Karpas-422 (cell line): ENCODE measurements around the gene KIAA1614. TPM values are rescaled to one million over a fixed set of nuclear protein-coding genes. Genes with fewer than 3 reads are reported as not detected.
"Not testable (repeated sequence)": the region's sequence is repeated elsewhere in the genome, so short reads cannot be mapped to it uniquely, and the experiment has no call there.

Experiments
- DNase-seq: peaks from one replicate; pipeline ENCODE4 v3.0.0-alpha.2; 2015
- H2AFZ ChIP-seq: fragments of 200-600 bp; sonication (generic); 2 replicates; pipeline ENCODE4 v1.6.1; 2014; ENCODE audit warnings: antibody characterized with exemption, low read length, mixed read lengths
- H3K27ac ChIP-seq: fragments of 200-600 bp; sonication (generic); 2 replicates; pipeline ENCODE4 v1.5.1; 2014; ENCODE audit warnings: mild to moderate bottlenecking, low read length, moderate library complexity
- H3K27me3 ChIP-seq: fragments of 200-600 bp; sonication (generic); 2 replicates; pipeline ENCODE4 v1.6.1; 2014; ENCODE audit warnings: low read length, mixed read lengths
- H3K36me3 ChIP-seq: fragments of 200-600 bp; sonication (generic); 2 replicates; pipeline ENCODE4 v1.6.1; 2014; ENCODE audit warnings: low read length, mixed read lengths; ENCODE audit not compliant: insufficient read depth
- H3K4me1 ChIP-seq: fragments of 200-600 bp; sonication (generic); 2 replicates; pipeline ENCODE4 v1.6.1; 2014; ENCODE audit warnings: mild to moderate bottlenecking, low read length, mixed read lengths
- H3K4me2 ChIP-seq: fragments of 200-600 bp; sonication (generic); 2 replicates; pipeline ENCODE4 v1.6.1; 2014; ENCODE audit warnings: low read length, low read depth, mild to moderate bottlenecking; ENCODE audit not compliant: poor library complexity, severe bottlenecking
- H3K4me3 ChIP-seq: fragments of 200-600 bp; sonication (generic); 2 replicates; pipeline ENCODE4 v1.5.1; 2014; ENCODE audit warnings: mild to moderate bottlenecking, antibody characterized with exemption, low read length, mixed read lengths
- H3K79me2 ChIP-seq: fragments of 200-600 bp; sonication (generic); 2 replicates; pipeline ENCODE4 v1.6.1; 2014; ENCODE audit warnings: mild to moderate bottlenecking, low read length, mixed read lengths
- H3K9ac ChIP-seq: fragments of 200-600 bp; sonication (generic); 2 replicates; pipeline ENCODE4 v1.6.0; 2014; ENCODE audit warnings: low read length
- H3K9me2 ChIP-seq: fragments of 200-600 bp; sonication (generic), shearing (Covaris generic); replicated peaks from 2 replicates; pipeline ENCODE4 v1.6.0; 2014; ENCODE audit warnings: mild to moderate bottlenecking, low read length, moderate library complexity; ENCODE audit not compliant: insufficient read depth
- H3K9me3 ChIP-seq: fragments of 300-700, 200-600 bp; sonication (generic); 2 replicates; pipeline ENCODE4 v1.6.1; 2014; ENCODE audit warnings: low read length, mixed read lengths
- H4K20me1 ChIP-seq: fragments of 200-600 bp; sonication (generic); 2 replicates; pipeline ENCODE4 v1.6.1; 2014; ENCODE audit warnings: mild to moderate bottlenecking, antibody characterized with exemption, low read length, low read depth; ENCODE audit not compliant: insufficient read depth
- total RNA-seq: library from RNA; depleted of rRNA; stranded (reverse); fragments of >200 nt; shearing (Covaris generic); gene quantifications from 2 replicates; pipeline ENCODE4 v1.2.3, GENCODE V29; 2014; ENCODE audit warnings: low replicate concordance

Gene KIAA1614
- total RNA-seq, 1 experiment from 2014 or later = not detected

DNA sequence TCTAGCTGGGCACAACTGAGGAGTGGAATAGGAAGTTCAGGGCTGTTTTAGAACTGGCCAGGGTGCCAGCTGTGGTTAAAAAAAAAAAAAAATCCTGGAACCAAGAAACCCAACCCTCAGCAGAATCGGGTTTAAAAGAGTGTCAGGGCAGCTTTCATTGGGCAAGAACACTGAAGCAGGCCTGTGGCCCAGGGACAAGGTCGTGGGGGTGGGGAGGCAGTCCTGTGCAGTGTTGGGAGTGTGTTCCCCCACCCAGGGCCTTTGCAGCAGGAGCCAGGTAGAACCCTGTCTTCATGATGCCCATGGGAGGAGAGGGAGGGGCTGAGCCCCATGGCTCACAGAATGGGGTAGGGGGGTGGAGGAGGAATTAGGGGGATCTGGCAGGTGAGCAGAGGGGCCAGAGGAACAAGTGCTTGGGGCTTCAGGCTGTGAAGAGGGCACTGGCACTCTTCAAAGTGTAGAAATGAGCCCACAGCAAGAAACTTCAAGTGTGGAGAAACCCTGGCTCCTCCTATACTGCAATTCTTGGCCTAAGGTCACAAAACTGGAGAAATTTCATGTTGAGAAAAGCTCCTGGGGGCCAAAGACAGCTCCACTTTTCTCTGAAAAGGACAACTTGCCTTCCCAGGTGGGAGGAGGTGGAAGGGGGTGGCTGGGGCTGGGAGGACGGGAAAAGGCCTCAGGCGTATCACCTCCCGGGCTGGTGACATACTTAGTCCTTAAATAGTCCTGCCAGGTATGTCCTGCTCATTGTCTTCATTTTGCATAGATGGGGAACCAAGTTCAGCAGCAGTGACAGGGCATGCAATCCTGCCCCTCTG lies 39.3 kb downstream of the KIAA1614 start:
- no peak overlapping the region for H2AFZ ChIP-seq
- no peaks in the 10 kb centered on the region for H3K9me2 ChIP-seq
- no peaks in the 10 kb centered on the region for H3K27me3 ChIP-seq
- no peak overlapping the region for H3K27ac ChIP-seq
- peaks cover 7% of the 10 kb centered on the region; the same call in 1 of the 2 replicates for H3K79me2 ChIP-seq
- no peak overlapping the region for H3K9ac ChIP-seq
- H3K9me3 ChIP-seq = no peaks in the 10 kb centered on the region
- no peaks in the 10 kb centered on the region for H4K20me1 ChIP-seq
- H3K36me3 ChIP-seq = 0 out of 2 replicates have a peak, but pooled peaks cover 8% of the 10 kb centered on the region
- H3K4me3 ChIP-seq = no peak overlapping the region
- H3K4me2 ChIP-seq = no peak overlapping the region
- no peak for DNase-seq
- peaks cover 19% of the 10 kb centered on the region for H3K4me1 ChIP-seq

DNA sequence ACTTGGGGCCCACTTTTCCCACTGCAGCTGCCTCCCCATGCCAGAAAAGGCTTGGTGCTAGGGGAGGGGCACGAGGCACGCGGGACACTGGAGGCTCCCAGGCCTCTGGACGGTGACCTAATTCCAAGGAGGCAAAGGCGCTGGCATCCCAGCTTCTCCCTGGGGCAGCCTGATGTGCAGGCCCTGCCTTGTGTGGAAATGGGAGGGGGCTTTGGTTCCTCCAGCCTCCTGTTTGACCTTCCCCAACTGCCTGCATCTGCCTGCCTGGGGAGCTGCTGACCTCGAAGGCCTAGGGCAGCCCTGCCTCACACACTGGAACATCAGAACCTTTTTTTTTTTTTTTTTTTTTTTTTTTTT lies 39.9 kb downstream of the KIAA1614 start:
- H3K9ac ChIP-seq = no peak overlapping the region
- H3K79me2 ChIP-seq = peaks cover 7% of the 10 kb centered on the region; the same call in 1 of the 2 replicates
- H3K27me3 ChIP-seq = no peaks in the 10 kb centered on the region
- no peak overlapping the region for H3K27ac ChIP-seq
- H3K9me3 ChIP-seq = no peaks in the 10 kb centered on the region
- H4K20me1 ChIP-seq = no peaks in the 10 kb centered on the region
- DNase-seq = no peak
- H3K4me3 ChIP-seq = no peak overlapping the region
- H3K4me1 ChIP-seq = peaks cover 19% of the 10 kb centered on the region
- H3K9me2 ChIP-seq = no peaks in the 10 kb centered on the region
- H3K36me3 ChIP-seq = 0 out of 2 replicates have a peak, but pooled peaks cover 8% of the 10 kb centered on the region
- no peak overlapping the region for H3K4me2 ChIP-seq
- H2AFZ ChIP-seq = no peak overlapping the region

DNA sequence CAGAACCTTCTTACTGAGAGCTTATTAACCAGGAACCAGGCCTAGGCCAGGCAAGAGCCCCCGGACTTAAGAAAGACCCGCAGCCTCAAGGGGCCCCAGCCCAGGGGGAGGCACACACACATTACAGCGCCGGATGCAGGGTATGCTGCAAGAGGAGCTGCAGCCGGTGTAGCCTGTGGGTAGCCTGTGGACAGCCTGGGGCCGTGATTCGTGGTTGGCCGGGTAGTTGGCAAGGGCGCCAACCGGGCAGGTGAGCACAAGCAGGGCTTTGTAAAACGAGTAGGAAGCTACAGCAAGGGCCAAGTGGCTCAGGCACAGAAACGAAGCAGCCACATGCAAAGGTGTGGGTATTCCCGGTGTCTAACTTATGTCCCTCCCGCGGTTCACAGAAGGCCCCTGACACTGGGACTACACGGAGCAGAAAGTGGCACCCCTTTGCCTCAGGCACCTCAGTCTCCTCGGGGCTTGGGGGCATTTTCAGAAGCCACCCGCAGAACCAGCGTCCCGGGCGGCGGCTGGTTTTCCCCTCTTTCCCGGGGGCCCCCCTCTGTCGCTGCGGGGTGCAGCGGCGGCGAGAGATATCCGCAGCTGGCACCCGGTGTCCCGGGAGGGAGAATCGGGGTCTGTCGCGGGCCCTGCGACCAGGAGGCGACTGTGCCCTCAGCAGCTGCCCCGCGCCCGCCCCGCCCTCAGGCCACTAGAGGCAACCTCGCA lies 40.8 kb downstream of the KIAA1614 start:
- DNase-seq = no peak
- Histone ChIP-seq H4K20me1 (no peaks in the 10 kb centered on the region), H3K4me2 (peak overlapping the region; percentile 83), H3K79me2 (peaks cover 7% of the 10 kb centered on the region; the same call in 1 of the 2 replicates), H3K4me3 (peak overlapping the region; percentile 78), H3K9me3 (no peaks in the 10 kb centered on the region), H3K4me1 (peaks cover 19% of the 10 kb centered on the region), H3K27me3 (no peaks in the 10 kb centered on the region), H3K9ac (peak overlapping the region; percentile 78), H3K36me3 (0 out of 2 replicates have a peak, but pooled peaks cover 8% of the 10 kb centered on the region), H2AFZ (peak overlapping the region; percentile 28; the same call in 1 of the 2 replicates), H3K27ac (no peak overlapping the region), H3K9me2 (no peaks in the 10 kb centered on the region)

DNA sequence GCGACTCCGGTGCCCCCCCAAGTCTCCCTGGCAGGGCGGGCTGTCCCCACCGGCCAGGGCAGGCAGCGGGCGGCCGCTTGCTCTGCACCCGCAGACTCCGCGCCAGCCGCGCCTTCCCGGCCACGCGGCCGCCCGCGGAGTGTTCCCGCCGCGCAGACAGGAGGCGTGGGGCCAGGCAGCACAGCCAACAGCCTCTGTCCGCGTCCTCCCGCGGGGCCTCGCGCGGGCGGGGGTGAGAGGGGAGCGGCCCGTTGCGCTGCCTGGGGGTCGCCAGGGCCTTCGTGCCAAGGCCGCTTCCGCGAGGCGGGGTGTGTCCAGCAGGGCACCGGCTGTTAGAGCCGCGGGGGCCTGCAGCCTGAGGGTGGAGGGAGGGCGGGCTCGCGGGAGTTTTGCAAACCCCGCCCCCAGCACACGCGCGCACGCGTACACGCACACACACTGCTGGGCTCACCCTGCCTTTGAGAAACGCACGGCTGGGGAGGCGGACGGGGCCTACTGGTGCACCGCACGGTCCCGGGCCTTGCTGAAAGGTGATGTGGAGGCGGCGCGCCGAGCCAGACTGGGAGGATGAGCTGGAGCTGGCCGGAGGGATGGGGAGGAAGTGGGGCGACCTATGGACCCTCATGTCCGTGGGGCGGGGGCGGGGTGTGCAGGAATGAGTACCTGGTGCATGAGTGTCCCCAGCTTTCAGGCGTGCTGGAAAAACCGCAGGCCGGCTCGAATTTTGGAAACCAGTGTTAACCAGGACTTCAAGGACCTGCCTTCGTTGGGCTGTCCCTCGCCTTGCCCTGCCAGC lies 41.5 kb downstream of the KIAA1614 start:
- H3K4me3 ChIP-seq = peak overlapping the region; percentile 78
- H3K79me2 ChIP-seq = peaks cover 7% of the 10 kb centered on the region; the same call in 1 of the 2 replicates
- H3K36me3 ChIP-seq = 0 out of 2 replicates have a peak, but pooled peaks cover 8% of the 10 kb centered on the region
- peak overlapping the region; percentile 83 for H3K4me2 ChIP-seq
- no peaks in the 10 kb centered on the region for H4K20me1 ChIP-seq
- DNase-seq = peak; percentile 90
- no peaks in the 10 kb centered on the region for H3K9me3 ChIP-seq
- no peaks in the 10 kb centered on the region for H3K27me3 ChIP-seq
- H3K27ac ChIP-seq = no peak overlapping the region
- peaks cover 19% of the 10 kb centered on the region for H3K4me1 ChIP-seq
- peak overlapping the region; percentile 78 for H3K9ac ChIP-seq
- H2AFZ ChIP-seq = peak overlapping the region; percentile 28; the same call in 1 of the 2 replicates
- no peaks in the 10 kb centered on the region for H3K9me2 ChIP-seq

DNA sequence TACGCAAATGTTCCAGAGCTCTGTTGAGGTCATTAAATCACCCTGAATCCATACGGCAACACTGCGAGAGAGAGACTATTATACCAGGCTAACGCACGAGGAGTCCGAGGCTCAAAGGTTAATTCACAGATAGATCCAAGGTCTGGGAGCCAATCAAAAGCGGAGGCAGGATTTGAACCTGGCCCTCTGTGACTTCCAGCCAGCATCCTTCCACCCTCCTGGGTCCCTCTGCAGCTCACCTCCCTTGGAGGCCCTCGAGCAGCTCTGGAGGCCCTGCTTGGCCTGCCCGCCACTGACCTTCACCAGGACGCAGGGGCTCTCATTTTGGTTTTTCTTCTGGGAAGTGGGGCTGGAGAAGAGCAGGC lies 42.1 kb downstream of the KIAA1614 start:
- peak overlapping the region; percentile 78 for H3K9ac ChIP-seq
- no peak for DNase-seq
- no peak overlapping the region for H2AFZ ChIP-seq
- H3K27ac ChIP-seq = no peak overlapping the region
- no peaks in the 10 kb centered on the region for H3K9me2 ChIP-seq
- H4K20me1 ChIP-seq = no peaks in the 10 kb centered on the region
- peaks cover 7% of the 10 kb centered on the region; the same call in 1 of the 2 replicates for H3K79me2 ChIP-seq
- no peaks in the 10 kb centered on the region for H3K27me3 ChIP-seq
- peak overlapping the region; percentile 78 for H3K4me3 ChIP-seq
- H3K9me3 ChIP-seq = no peaks in the 10 kb centered on the region
- H3K36me3 ChIP-seq = 0 out of 2 replicates have a peak, but pooled peaks cover 8% of the 10 kb centered on the region
- H3K4me2 ChIP-seq = peak overlapping the region; percentile 83
- peaks cover 19% of the 10 kb centered on the region for H3K4me1 ChIP-seq

DNA sequence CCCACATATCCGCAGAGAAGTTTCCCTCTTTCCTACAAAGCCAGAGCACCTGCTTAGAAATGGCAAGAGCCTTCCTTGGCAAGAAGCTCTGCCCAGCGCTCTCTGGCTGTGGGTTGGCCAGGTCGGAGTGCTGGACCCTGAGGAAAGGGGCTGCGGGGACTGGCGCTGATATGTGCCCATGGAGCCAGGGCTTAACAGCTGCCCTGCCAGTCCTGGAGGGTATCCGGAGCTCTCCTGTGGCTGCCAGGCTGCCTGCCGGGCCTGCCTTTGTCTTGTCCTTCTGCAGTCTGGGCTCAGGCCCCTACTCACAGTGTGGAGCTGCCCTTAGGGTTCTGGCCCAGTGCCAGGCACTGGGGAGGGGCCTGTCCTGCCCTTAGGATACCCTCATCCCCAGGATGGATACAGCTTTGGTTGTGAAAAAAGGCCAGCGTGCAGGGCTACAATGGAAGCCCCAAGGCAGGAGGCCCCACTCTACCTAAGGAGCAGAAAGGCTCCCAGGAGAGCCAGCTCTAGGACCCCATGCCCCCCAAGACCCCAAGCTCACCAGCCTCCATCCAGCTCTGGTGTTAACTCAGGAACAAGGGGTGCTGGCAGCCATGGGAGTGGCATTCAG lies 43.4 kb downstream of the KIAA1614 start:
- Histone ChIP-seq H3K36me3 (no peaks in the 10 kb centered on the region), H3K4me3 (no peak overlapping the region), H3K9me3 (no peaks in the 10 kb centered on the region), H3K9ac (no peak overlapping the region), H3K4me1 (peaks cover 19% of the 10 kb centered on the region), H3K27me3 (no peaks in the 10 kb centered on the region), H3K9me2 (no peaks in the 10 kb centered on the region), H3K27ac (no peak overlapping the region), H2AFZ (no peak overlapping the region), H4K20me1 (no peaks in the 10 kb centered on the region), H3K79me2 (peaks cover 7% of the 10 kb centered on the region; the same call in 1 of the 2 replicates), H3K4me2 (no peak overlapping the region)
- DNase-seq = no peak

DNA sequence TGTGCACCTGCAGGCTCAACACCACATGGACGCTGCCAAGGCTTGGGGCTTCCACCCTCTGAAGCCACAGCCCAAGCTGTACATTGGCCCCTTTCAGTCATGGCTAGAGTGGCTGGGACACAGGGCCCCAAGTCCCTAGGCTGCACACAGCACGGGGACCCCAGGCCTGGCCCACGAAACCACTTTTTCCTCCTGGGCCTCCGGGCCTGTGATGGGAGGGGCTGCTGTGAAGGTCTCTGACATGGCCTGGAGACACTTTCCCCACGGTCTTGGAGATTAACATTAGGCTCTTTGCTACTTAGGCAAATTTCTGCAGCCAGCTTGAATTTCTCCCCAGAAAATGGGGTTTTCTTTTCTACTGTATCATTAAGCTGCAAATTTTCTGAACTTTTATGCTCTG lies 46.9 kb downstream of the KIAA1614 start:
- H4K20me1 ChIP-seq, DNase-seq, H3K36me3 ChIP-seq, H3K4me2 ChIP-seq, H3K9me2 ChIP-seq, H3K27me3 ChIP-seq, H2AFZ ChIP-seq, H3K4me1 ChIP-seq, H3K9ac ChIP-seq, H3K27ac ChIP-seq, H3K4me3 ChIP-seq, H3K79me2 ChIP-seq, H3K9me3 ChIP-seq: not testable (repeated sequence)
